GM12872 (cell line): Measurements from ENCODE around the gene ARHGAP1.

Source experiments
- TF ChIP-seq, protein P1 (sequence below): IDR thresholded peaks from 3 replicates; pipeline ENCODE4 v1.5.1; 2011; ENCODE audit warnings: low read depth, mild to moderate bottlenecking, low read length, moderate library complexity; ENCODE audit not compliant: insufficient read depth

Gene ARHGAP1

GRCh38 chr11:46642627-46643335 lies 57.6 kb downstream of the ARHGAP1 start:
- TF ChIP-seq, protein P1, sequence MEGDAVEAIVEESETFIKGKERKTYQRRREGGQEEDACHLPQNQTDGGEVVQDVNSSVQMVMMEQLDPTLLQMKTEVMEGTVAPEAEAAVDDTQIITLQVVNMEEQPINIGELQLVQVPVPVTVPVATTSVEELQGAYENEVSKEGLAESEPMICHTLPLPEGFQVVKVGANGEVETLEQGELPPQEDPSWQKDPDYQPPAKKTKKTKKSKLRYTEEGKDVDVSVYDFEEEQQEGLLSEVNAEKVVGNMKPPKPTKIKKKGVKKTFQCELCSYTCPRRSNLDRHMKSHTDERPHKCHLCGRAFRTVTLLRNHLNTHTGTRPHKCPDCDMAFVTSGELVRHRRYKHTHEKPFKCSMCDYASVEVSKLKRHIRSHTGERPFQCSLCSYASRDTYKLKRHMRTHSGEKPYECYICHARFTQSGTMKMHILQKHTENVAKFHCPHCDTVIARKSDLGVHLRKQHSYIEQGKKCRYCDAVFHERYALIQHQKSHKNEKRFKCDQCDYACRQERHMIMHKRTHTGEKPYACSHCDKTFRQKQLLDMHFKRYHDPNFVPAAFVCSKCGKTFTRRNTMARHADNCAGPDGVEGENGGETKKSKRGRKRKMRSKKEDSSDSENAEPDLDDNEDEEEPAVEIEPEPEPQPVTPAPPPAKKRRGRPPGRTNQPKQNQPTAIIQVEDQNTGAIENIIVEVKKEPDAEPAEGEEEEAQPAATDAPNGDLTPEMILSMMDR, result no peak

DNA sequence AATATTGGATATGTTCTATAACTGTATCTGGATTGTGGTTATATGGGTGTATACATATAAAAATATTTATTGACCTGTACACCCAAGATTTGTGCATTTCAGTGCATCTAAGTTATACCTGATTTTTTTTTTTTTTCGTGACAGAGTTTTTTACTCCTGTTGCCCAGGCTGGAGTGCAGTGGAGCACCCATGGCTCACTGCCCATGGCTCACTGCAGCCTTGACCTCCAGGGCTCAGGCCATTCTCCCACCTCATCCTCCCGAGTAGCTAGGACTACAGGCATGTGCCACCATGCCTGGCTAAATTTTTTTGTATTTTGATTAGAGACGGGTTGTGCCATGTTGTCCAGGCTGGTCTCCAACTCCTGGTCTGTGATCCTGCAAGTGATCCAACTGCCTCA lies 58.8 kb downstream of the ARHGAP1 start:
- TF ChIP-seq, protein P1, result no peak

GRCh38 chr11:46640036-46640788 lies 60.2 kb downstream of the ARHGAP1 start:
- TF ChIP-seq, protein P1, result no peak

- TF ChIP-seq, protein P1, result no peak
Measured at GRCh38 chr11:46639197-46639839, 61.1 kb downstream of the ARHGAP1 start.

DNA sequence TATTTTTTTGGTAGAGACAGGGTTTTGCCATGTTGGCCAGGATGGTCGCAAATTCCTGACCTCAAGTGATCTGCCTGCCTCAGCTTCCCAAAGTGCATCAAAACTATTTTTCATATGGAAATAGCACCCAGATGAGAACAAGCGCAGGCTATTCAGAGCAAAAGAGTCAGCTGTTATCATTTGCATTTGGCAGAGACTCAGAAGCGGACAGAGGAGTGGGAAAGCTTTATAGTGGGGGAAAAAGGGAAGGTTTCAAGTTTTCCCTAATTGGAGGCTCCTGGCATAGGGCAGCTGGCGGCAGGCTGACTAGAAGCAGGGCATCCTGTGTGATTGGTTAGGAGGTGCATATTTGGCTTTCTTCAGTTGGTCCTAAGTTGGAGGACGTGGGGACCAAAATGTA lies 62.9 kb downstream of the ARHGAP1 start:
- TF ChIP-seq, protein P1, result no peak

GRCh38 chr11:46635557-46636139 lies 64.8 kb downstream of the ARHGAP1 start:
- TF ChIP-seq, protein P1, result no peak
